HG02798 (cell line): Measurements from ENCODE around the gene RBMS3.

Experiments
- ATAC-seq: cut with Tn5 transposase; IDR thresholded peaks from one replicate; pipeline ENCODE4 v1.9.1; 2021; ENCODE audit warnings: mild to moderate bottlenecking; ENCODE audit not compliant: unreplicated experiment, poor library complexity

RBMS3 gene

GRCh38 chr3:29942297-29942696 is 661.4 kb downstream of the RBMS3 start:
- ATAC-seq: no peak

- ATAC-seq: no peak
Observed at GRCh38 chr3:29949131-29949530, 668.3 kb downstream of the RBMS3 start.

GRCh38 chr3:29949940-29950616 is 669.2 kb downstream of the RBMS3 start:
- no peak for ATAC-seq

GRCh38 chr3:29952431-29952830 is 671.6 kb downstream of the RBMS3 start:
- no peak for ATAC-seq

- ATAC-seq: no peak
Observed at GRCh38 chr3:29955413-29955812, 674.5 kb downstream of the RBMS3 start.

GRCh38 chr3:29958816-29959215 is 677.9 kb downstream of the RBMS3 start:
- no peak for ATAC-seq

GRCh38 chr3:29971895-29972294 is 691.0 kb downstream of the RBMS3 start:
- no peak for ATAC-seq

GRCh38 chr3:29972320-29972993 is 691.6 kb downstream of the RBMS3 start:
- ATAC-seq: no peak

GRCh38 chr3:29973763-29974162 is 692.9 kb downstream of the RBMS3 start:
- no peak for ATAC-seq

GRCh38 chr3:29976871-29977270 is 696.0 kb downstream of the RBMS3 start:
- ATAC-seq: no peak

GRCh38 chr3:29977360-29977759 is 696.5 kb downstream of the RBMS3 start:
- no peak for ATAC-seq

- ATAC-seq: no peak
Observed at GRCh38 chr3:29978036-29978435, 697.2 kb downstream of the RBMS3 start.

- no peak for ATAC-seq
Observed at GRCh38 chr3:29991198-29991597, 710.3 kb downstream of the RBMS3 start.

GRCh38 chr3:30002797-30003196 is 721.9 kb downstream of the RBMS3 start:
- no peak for ATAC-seq

- ATAC-seq: no peak
Observed at GRCh38 chr3:30003741-30004140, 722.9 kb downstream of the RBMS3 start.

- ATAC-seq: no peak
Observed at GRCh38 chr3:30004481-30004880, 723.6 kb downstream of the RBMS3 start.

GRCh38 chr3:30006111-30006510 is 725.2 kb downstream of the RBMS3 start:
- no peak for ATAC-seq

GRCh38 chr3:30007668-30008067 is 726.8 kb downstream of the RBMS3 start:
- ATAC-seq: no peak

- ATAC-seq: no peak
Observed at GRCh38 chr3:30011237-30011803, 730.4 kb downstream of the RBMS3 start.

GRCh38 chr3:30012941-30013543 is 732.2 kb downstream of the RBMS3 start:
- peak; percentile 68 for ATAC-seq

- no peak for ATAC-seq
Observed at GRCh38 chr3:30017901-30018300, 737.0 kb downstream of the RBMS3 start.
